Peyer's patch (tissue), 4 donors: Measurements from ENCODE around the gene SPECC1L. TPM values are rescaled to one million over a fixed set of nuclear protein-coding genes. Genes with fewer than 3 reads are reported as not detected.

ENCODE experiments used
- DNase-seq, 3 donors: peaks; one replicate each; pipeline ENCODE4 v3.0.0-alpha.2; 2017 to 2019
- H3K27ac ChIP-seq, 4 donors: fragments of 200-600 bp; sonication (generic); one replicate each; pipeline ENCODE4 v1.5.1; 2016 to 2019
- H3K27me3 ChIP-seq, 2 donors: fragments of 200-600 bp; sonication (generic); one replicate each; pipeline ENCODE4 v1.5.1; 2019
- H3K36me3 ChIP-seq, 3 donors: fragments of 200-600 bp; sonication (generic); one replicate each; pipeline ENCODE4 v1.5.1; 2016 to 2019
- H3K4me1 ChIP-seq, 4 donors: fragments of 200-600 bp; sonication (generic); one replicate each; pipeline ENCODE4 v1.5.1; 2016 to 2019
- H3K4me3 ChIP-seq, 4 donors: fragments of 200-600 bp; sonication (generic); 1 replicate in 3 of 4; 2 replicates in 1 of 4; pipeline ENCODE4 v1.5.1; 2016 to 2019; ENCODE audit warnings: mild to moderate bottlenecking in 1 of 4
- H3K9me3 ChIP-seq, 4 donors: fragments of 200-600 bp; sonication (generic); one replicate each; pipeline ENCODE4 v1.5.1; 2016 to 2019; ENCODE audit warnings: mild to moderate bottlenecking in 1 of 4
- CTCF ChIP-seq, 6 experiments: fragments of 450-650 bp in 4 of 6; fragments of 200-600 bp in 2 of 6; sonication (generic) in 1 of 6; IDR thresholded peaks; one replicate each; pipeline ENCODE4 v1.5.1; 2017 to 2019; ENCODE audit warnings: antibody characterized with exemption in 6 of 6, mild to moderate bottlenecking in 3 of 6, moderate library complexity in 1 of 6
- POLR2A ChIP-seq, 2 donors: fragments of 450-650 bp; IDR thresholded peaks; one replicate each; pipeline ENCODE4 v1.5.1; 2017; ENCODE audit warnings: antibody characterized with exemption in 2 of 2, mild to moderate bottlenecking in 2 of 2, moderate library complexity in 2 of 2
- total RNA-seq, 4 donors: library from RNA; depleted of rRNA; stranded (reverse); fragments of >200 nt; gene quantifications; one replicate each; pipeline ENCODE4 v1.1.0, GENCODE V29; 2016

Gene SPECC1L
- total RNA-seq, 4 donors from 2014 or later, result 24.2 to 147 (median 34.4) TPM

GRCh38 chr22:24417901-24418641 lies 147.4 kb downstream of the SPECC1L start:
- no peak overlapping the region for H3K27ac ChIP-seq
- H3K4me3 ChIP-seq, result no peak overlapping the region
- no peaks in the 10 kb centered on the region for H3K4me1 ChIP-seq
- TF ChIP-seq CTCF (IDR thresholded peaks at IDR 0.05) (no peak), POLR2A (IDR thresholded peaks at IDR 0.05) (no peak)
- no peaks in the 10 kb centered on the region for H3K27me3 ChIP-seq
- DNase-seq, result peak in 2 of 3 donors; percentile 41 to 47
- no peaks in the 10 kb centered on the region for H3K9me3 ChIP-seq
- peaks cover 0 to 36% (median 0%) of the 10 kb centered on the region in 3 donors for H3K36me3 ChIP-seq

- H3K4me3 ChIP-seq, result no peak overlapping the region
- H3K4me1 ChIP-seq, result peaks cover 0 to 7% (median 4%) of the 10 kb centered on the region in 4 donors
- DNase-seq, result peak in 2 of 3 donors; percentile 38 to 46
- no peaks in the 10 kb centered on the region for H3K27me3 ChIP-seq
- TF ChIP-seq CTCF (IDR thresholded peaks at IDR 0.05) (no peak), POLR2A (IDR thresholded peaks at IDR 0.05) (no peak)
- no peak overlapping the region for H3K27ac ChIP-seq
- H3K9me3 ChIP-seq, result no peaks in the 10 kb centered on the region
- H3K36me3 ChIP-seq, result peaks cover 0 to 29% (median 0%) of the 10 kb centered on the region in 3 donors
Observed at GRCh38 chr22:24418786-24419474, 148.3 kb downstream of the SPECC1L start.

GRCh38 chr22:24419475-24419850 lies 148.8 kb downstream of the SPECC1L start:
- Histone ChIP-seq H3K36me3 (peaks cover 0 to 24% (median 0%) of the 10 kb centered on the region in 3 donors), H3K4me1 (peaks cover 0 to 11% (median 7%) of the 10 kb centered on the region in 4 donors), H3K9me3 (no peaks in the 10 kb centered on the region), H3K4me3 (no peak overlapping the region), H3K27me3 (no peaks in the 10 kb centered on the region), H3K27ac (no peak overlapping the region)
- TF ChIP-seq POLR2A (IDR thresholded peaks at IDR 0.05) (no peak), CTCF (IDR thresholded peaks at IDR 0.05) (no peak)
- no peak for DNase-seq

GRCh38 chr22:24420072-24420976 lies 149.7 kb downstream of the SPECC1L start:
- Histone ChIP-seq H3K36me3 (peaks cover 0 to 15% (median 0%) of the 10 kb centered on the region in 3 donors), H3K9me3 (no peaks in the 10 kb centered on the region), H3K4me1 (peaks cover 3 to 17% (median 9%) of the 10 kb centered on the region in 4 donors), H3K27ac (no peak overlapping the region), H3K4me3 (no peak overlapping the region), H3K27me3 (no peaks in the 10 kb centered on the region)
- TF ChIP-seq CTCF (IDR thresholded peaks at IDR 0.05) (no peak), POLR2A (IDR thresholded peaks at IDR 0.05) (no peak)
- no peak for DNase-seq

- H3K36me3 ChIP-seq, result peaks cover 0 to 9% (median 0%) of the 10 kb centered on the region in 3 donors
- no peaks in the 10 kb centered on the region for H3K9me3 ChIP-seq
- TF ChIP-seq CTCF (IDR thresholded peaks at IDR 0.05) (no peak), POLR2A (IDR thresholded peaks at IDR 0.05) (no peak)
- DNase-seq, result no peak
- H3K27me3 ChIP-seq, result no peaks in the 10 kb centered on the region
- H3K4me3 ChIP-seq, result no peak overlapping the region
- H3K4me1 ChIP-seq, result peaks cover 3 to 17% (median 10%) of the 10 kb centered on the region in 4 donors
- H3K27ac ChIP-seq, result no peak overlapping the region
Observed at GRCh38 chr22:24420977-24421343, 150.3 kb downstream of the SPECC1L start.
